Hematopoietic multipotent progenitor cell treated with erythropoietin and hydrocortisone succinate and interleukin-3 and kit ligand, for 15 days (in vitro differentiated cells): ENCODE results near the gene HCK.
"Not testable (repeated sequence)": the region's sequence is repeated elsewhere in the genome, so short reads cannot be mapped to it uniquely, and the experiment has no call there.

Source experiments
- DNase-seq: peaks from one replicate; pipeline ENCODE4 v3.0.0-alpha.2; 2015; ENCODE audit warnings: low spot score

Gene HCK

DNA sequence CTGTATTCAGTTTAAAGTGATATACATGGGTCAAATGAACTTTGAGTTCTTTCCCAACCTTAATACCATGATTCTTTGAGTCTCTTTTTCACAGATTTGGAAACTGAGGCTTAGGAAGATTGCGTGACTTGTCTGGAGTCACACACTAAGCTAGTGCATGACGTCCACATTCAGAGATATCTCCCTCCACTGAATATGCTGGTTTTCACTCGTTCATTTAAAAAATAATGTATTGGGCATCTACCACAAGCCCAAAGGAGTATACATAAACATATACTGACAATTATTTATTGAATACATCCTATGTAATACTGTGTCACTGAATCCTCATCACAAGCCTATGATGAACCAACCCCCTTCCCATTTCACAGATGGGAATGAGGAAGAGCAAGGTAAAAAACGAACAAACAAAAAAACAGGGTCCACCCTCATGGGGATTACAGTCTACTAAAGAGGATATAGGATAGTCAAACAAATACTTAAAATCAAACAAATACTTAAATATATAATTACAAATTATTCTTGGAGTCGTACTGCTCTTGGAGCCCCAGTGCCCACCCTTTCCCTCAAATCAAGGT lies 56.9 kb downstream of the HCK start:
- no peak for DNase-seq

GRCh38 chr20:32109392-32110172 lies 57.5 kb downstream of the HCK start, which contains the start of gene TM9SF4:
Gene TM9SF4, plus strand, starts transcription at chr20:32109714. Its CDS starts 27 bp downstream, at chr20:32109741.
- peak; percentile 97 for DNase-seq

- no peak for DNase-seq
Observed at GRCh38 chr20:32110173-32110704, 58.2 kb downstream of the HCK start.

- DNase-seq = no peak
Observed at GRCh38 chr20:32110727-32111126, 58.7 kb downstream of the HCK start.

DNA sequence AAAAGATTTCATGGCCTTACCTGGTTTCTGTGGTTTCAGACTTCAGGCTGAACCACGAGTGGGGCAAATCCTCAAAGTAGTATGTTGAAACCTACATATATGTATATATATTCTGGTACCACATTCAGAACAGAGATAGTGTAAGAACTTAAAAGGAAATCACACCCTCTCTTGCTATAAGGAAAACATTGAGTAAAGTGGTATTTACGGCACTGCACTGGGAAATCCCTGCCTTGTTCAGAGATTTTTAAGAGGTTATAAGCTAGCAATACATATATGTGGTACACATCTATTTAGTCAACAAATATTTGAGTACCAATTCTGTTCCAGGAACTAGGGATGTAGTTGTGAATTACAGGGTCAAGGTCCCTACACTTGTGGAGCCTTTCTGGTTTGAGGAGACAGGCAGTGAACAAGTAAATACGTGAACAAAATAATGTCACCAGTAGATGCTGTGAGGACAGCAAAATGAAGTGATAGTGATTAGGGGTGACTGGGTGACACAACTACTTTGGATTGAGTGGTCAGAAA lies 59.2 kb downstream of the HCK start:
- DNase-seq = no peak

GRCh38 chr20:32111753-32112152 lies 59.7 kb downstream of the HCK start:
- DNase-seq = no peak

- DNase-seq = no peak
Observed at GRCh38 chr20:32112841-32113240, 60.8 kb downstream of the HCK start.

GRCh38 chr20:32113591-32114260 lies 61.7 kb downstream of the HCK start:
- DNase-seq = no peak

- DNase-seq = no peak
Observed at GRCh38 chr20:32114305-32114960, 62.4 kb downstream of the HCK start.

DNA sequence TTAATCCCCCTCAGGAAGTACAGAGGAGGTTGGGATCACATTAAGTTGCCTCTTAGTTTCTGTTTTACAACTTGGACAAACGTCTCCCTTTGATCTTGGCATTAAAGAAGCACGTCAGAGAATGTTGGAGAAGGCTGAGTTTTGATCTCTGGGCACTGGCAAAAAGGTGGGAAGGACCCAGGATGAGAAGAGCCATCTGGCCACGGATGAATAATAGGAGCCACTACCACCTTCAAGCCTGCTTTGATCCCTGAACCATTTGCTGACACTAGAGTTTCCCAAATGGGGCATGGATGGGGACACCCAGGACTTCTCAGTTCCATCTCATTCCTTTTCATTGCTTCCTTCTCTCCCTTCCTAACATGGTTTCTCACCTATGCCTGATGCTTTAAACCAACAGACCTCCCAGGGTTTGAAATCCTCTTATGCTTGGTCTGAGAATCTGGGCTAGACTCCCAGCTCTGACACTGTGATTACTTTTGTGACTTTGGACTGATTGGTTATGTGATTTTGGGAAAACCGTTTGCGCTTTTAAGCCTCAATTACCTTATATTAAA lies 63.2 kb downstream of the HCK start:
- DNase-seq = no peak

GRCh38 chr20:32116079-32116521 lies 64.1 kb downstream of the HCK start:
- DNase-seq = no peak

- DNase-seq = not testable (repeated sequence)
Observed at GRCh38 chr20:32116796-32117195, 64.8 kb downstream of the HCK start.

GRCh38 chr20:32118427-32118826 lies 66.4 kb downstream of the HCK start:
- not testable (repeated sequence) for DNase-seq

- no peak for DNase-seq
Observed at GRCh38 chr20:32119734-32120133, 67.7 kb downstream of the HCK start.

GRCh38 chr20:32121908-32122307 lies 69.9 kb downstream of the HCK start:
- DNase-seq = not testable (repeated sequence)

- no peak for DNase-seq
Observed at GRCh38 chr20:32123088-32123487, 71.0 kb downstream of the HCK start.

- no peak for DNase-seq
Observed at GRCh38 chr20:32124916-32125454, 72.9 kb downstream of the HCK start.

DNA sequence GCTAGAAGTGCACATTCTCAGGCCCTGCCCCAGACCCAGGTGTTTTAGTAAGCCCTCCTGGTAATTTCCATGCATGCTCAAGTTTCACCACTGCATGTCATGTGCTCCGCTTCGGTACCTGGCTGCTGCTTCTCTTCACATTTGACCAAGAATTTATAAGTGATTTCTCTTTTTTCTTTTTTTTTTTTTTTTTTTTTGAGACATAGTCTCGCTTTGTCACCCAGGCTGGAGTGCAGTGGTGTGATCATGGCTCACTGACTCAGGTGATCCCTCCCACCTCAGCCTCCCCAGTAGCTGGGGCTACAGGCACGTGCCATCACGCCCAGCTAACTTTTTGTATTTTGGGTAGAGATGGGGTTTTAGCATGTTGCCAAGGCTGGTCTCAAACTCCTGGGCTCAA lies 73.5 kb downstream of the HCK start:
- DNase-seq = no peak

DNA sequence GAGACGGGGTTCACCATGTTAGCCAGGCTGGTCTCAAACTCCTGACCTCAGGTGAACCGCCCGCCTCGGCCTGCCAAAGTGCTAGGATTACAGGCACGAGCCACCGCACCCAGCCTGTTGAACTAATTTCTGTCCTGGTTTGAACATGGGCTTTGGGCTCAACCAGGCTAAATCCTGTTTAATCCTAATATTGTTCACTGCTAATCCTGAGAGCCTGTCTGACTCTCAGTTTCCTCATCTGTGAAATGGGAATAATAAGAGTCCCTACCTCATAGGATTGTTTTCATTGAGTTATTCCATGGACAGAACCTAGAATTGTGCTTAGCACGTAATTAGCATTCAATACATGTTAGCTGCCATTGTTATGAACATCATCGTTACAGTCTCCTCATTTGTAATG lies 74.9 kb downstream of the HCK start:
- no peak for DNase-seq

GRCh38 chr20:32127347-32127746 lies 75.3 kb downstream of the HCK start:
- DNase-seq = no peak

- DNase-seq = no peak
Observed at GRCh38 chr20:32128167-32128566, 76.1 kb downstream of the HCK start.
